Medulla oblongata (tissue), 1 donor: ENCODE data around the gene TRIM9.
A peak's percentile ranks its signal among the peaks of the same experiment; 100 is the strongest.

Source experiments
- DNase-seq: peaks from one replicate; pipeline ENCODE4 v3.0.0-alpha.2; 2015; ENCODE audit errors: extremely low spot score

The TRIM9 gene

DNA sequence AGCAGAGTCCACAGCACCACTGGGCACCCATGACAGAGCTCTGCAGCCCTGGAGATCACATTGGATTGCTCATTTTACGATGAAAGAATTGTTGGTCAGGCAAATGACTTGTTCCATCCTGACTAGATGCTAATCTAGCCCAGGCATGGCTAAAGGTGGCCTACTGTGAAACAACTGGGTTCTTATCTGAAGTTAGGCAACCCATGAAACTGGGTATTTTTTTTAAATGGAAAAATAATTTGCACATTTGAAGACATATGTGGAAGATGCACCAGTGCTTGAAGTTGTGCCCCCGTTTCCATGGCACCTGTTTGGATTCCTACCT lies 158.9 kb downstream of the TRIM9 start:
- DNase-seq: no peak

DNA sequence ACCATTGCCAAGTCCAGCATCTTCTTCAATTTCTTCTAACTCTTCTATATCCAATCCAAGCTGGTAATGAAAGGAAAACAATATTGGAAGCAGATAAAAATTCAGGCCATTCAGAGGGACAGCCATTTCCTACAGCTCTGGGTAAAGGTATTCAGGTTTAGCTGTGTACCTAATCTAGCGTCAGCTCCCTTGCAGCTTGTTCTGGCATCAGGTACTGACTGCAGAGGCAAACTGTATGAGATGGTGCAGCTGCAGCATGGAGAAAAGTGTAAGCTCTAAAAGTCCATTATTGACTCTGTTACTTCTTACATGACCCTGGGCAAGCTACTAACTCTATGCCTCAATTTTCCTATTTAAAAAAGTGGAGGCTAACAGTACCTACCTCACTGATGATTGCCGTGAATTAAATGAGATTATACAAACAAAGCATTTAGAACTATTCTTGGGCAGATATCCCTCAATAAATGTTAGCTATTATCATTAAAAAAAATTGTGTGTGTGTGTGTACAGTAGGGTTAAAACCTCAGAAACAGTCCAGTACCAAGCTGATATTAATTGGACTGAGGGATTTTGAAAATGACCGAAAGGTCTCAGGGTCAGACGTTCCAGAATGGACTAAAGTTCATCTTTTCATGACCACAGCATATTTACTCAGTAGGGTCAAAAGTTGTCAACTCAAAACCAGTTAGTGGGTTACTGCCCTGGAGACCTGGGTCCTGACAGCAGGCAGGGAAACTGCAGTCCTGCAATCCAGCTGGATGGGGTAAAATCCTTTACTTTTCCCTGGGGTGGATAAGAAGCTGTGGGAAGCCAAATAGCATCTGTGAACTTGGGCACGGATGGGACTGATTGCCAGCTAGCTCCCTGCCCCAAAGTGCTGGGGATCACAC lies 159.5 kb downstream of the TRIM9 start:
- no peak for DNase-seq

DNA sequence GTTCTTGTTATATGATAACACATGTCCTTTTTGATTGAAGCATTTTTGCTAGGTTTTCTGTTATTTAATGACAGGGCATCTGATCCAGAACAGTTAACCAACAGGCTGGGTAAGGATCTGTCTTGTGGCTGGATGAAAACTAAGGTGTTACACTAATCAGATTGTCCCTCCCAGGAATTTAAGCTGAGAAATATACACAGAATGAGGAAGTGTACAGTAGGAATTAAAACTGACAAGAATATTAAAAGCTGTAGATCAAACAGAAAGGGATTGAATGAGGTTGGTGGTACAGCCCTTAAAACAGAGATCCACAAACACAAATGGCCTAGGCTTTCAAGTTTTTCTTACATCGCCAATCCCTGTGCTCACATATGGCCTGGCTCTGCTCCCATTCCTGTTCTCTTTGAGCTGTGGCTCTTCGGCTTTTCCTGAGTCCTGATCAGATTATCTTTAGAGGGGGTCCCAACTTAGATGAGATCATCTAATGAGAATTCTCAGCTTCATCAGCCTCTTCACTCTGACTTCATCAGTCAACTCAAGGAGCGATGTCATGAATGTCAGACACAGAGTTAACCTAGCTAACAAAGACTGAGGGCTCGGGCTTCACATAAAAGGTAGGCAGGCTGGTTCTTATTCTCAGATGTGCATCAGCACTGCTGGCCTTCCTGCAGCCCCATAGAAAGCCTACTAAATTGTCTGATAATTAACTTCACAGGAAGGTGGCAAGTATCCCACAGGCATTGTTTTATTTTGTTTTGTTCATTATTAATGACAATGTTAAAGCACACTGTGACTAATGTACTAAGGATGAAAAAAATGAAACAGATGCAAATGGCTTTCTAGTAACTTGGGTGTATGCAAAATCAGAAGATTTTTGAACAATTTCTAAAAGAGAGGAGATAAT lies 162.1 kb downstream of the TRIM9 start:
- no peak for DNase-seq

DNA sequence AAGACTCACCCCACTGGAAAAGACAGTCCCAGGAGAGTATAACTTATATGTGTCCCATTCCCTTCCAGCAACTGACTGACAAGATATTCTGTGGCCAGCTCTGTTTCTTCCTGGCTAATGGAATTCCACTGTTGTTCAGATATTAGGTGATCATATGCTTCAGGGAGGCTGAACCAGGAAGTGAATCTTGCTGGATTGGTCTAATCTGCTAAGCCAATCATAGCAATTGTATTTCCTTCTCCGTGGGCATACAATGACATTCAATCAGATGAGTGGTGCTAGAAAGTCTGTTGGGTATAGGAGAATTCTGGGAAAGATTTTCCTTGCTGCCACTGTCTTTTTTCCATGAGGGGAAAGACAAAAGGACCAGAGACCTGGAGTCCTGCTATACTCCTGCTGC lies 162.7 kb downstream of the TRIM9 start:
- DNase-seq: peak; percentile 33

DNA sequence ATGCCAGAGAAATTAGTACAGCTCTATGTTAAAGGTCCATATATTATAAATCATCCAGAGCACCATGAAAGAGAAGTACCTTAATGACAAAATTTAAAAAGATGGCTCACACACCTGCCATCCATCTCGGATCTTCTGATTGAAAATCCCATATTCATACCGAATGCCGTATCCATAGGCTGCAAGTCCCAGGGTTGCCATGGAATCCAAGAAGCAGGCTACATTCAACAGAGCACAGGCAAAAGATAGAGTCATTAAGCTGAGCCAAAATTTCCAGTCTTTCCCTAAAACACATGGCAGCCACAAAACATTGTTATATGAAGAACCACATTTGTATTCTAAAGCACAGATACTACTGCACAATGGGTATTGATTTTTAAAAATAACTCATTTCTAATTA lies 163.3 kb downstream of the TRIM9 start:
- no peak for DNase-seq

DNA sequence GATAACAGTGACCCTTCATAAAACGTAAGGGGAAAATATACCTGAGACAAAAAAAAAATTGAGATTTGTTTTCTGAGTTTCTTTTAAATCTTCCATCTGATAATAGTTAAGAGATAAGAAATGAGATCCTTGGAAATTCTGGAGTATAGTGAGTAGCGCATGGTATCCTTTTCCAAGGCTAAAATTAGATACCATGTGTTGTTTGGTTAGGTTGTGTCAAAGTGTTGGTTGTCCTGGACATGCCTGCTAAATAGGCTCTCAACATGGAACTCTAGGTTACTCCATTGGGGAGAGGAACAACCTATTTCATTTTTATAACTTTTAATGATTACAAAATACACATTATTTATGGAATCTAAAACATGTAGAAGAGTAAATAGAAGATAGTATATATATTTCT lies 165.4 kb downstream of the TRIM9 start:
- no peak for DNase-seq

DNA sequence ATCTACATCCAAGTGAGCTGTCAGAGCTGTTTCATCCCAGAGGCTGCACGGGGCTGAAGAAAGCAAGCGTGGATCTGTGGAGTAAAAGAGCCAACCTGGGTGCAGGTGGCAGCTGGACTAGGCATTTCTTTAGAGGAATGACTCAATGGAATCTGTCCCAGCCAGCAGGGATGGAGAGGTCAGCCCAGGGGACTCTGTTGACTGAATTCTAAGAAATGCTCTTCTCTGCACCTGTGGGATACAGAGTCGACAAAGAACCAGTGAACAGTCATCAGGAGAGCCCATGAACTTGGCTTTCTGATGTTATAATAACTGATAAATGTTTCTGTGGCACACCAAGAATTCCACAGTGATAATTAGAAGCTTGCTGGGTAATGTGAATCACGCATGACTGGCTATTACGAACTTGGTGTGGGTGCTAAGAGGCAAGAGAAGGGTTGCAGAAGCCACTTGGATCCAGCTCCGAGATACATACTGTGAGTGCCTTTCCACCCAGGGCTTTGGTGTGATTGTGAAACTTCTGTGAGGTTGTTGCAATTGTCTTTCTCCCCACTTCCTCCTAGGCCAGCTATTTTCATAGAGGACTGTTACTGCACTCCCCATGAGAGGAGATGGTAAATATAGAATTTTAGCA lies 166.8 kb downstream of the TRIM9 start:
- peak; percentile 73 for DNase-seq

DNA sequence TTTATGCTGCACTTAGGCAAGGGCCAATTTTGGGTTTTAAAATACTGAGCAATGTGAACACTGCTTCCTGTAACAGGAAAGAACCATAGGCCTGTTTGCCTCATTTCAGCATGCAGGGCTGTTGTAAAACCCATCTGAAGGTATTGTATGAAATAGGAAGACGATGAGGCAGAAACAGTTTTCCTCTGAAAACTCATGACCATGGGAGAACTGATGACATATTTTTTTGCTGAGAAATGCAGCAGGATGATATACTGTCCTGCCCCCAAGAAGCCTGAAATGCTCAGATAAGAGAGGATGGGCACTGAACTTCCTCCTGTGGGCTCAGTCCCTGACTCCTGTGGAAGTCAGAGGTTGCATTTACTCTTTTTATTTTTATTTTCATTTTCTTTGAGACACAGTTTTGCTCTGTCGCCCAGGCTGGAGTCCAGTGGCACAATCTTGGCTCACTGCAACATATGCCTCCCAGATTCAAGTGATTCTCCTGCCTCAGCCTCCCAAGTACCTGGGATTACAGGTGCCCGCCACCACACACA lies 168.0 kb downstream of the TRIM9 start:
- no peak for DNase-seq
